GM12872 (cell line): ENCODE data around the gene CTBP1.

ENCODE experiments used
- TF ChIP-seq, protein P1 (sequence below): IDR thresholded peaks from 3 replicates; pipeline ENCODE4 v1.5.1; 2011; ENCODE audit warnings: low read depth, mild to moderate bottlenecking, low read length, moderate library complexity; ENCODE audit not compliant: insufficient read depth

Gene CTBP1

DNA sequence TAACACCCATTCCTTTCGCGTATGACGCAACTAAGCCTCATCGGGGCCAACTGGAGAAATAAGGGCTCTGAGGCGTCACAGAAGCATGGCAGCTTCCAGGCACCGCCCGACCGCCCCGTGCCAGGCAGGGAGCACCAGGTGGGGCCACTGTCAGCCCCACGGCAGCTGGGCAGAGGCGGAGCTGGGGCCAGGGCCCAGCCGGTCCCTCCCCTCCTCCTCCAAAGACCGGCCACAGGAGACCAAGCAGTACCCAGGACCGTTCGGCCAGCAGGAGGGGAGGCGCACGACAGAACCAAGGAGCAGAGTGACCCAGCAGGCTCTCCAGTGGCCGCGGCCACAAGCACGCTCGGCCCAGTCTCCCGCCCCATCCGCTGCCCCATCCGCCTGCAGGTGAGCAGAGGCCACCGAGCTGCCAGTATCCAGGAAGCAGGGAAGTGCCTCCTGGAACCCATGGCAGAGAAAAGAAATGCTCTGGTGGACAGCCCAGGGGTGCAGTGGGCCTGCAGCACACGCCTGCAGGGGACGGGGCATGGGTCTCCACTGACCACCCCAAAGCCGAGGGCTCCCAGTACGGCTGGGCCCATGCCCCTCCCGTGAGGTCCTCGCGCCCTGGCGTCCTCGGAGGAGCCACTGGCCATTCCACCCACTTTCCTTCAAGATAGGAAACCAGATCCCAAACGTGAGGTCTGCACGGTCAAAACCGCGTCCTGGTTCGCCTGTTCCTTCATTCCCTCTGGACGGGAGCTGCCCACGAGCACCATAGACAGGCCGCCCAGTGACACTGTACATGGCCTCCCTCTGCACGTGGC lies 9.6 kb downstream of the CTBP1 start:
- TF ChIP-seq, protein P1, sequence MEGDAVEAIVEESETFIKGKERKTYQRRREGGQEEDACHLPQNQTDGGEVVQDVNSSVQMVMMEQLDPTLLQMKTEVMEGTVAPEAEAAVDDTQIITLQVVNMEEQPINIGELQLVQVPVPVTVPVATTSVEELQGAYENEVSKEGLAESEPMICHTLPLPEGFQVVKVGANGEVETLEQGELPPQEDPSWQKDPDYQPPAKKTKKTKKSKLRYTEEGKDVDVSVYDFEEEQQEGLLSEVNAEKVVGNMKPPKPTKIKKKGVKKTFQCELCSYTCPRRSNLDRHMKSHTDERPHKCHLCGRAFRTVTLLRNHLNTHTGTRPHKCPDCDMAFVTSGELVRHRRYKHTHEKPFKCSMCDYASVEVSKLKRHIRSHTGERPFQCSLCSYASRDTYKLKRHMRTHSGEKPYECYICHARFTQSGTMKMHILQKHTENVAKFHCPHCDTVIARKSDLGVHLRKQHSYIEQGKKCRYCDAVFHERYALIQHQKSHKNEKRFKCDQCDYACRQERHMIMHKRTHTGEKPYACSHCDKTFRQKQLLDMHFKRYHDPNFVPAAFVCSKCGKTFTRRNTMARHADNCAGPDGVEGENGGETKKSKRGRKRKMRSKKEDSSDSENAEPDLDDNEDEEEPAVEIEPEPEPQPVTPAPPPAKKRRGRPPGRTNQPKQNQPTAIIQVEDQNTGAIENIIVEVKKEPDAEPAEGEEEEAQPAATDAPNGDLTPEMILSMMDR, result no peak

DNA sequence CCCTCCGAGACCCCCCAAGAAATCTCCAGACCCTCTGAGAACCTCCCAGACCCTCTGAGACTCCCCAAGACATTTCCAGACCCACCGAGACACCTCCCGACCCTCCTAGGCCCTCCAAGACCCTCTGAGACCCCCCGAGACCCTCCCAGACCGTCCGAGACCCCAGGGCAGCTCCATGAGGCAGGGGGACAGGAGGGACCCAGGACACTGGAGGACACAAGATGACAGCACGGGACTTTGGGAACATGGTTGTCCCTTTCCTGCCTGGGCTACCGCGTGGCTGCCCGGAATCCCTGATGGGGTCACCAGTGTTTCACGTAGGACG lies 10.3 kb downstream of the CTBP1 start:
- TF ChIP-seq, protein P1, result no peak

DNA sequence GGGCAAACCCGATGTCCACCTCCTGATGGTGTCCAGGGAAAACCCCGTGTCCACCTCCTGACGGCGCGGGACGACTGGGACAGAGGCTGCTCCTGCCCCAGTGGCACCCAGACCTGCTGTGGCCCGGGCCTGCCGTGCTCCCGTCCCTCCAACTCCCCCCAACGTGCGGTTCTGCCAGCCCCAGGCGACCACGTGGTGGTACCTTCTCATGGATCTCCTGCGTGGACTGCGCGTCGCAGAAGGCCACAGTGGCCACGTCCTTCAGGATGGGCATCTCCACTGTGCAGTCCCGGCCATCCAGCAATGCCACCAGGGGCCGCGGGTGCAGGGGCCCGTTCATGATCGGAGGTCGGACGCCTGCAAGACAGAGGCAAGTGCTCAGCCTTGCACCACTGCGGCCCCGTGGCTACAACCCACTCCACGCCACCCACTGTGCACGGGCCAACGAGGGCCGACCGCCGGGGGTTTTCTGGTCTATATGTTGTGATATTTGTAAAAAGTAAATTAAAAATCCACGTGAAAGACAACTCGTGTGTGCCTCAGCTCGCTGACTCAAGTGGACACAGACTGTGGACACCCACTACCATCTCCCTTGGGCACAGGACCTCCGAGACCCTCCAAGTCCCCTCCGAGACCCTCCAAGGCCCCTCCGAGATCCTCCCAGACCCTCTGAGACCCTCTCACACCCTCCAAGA lies 10.8 kb downstream of the CTBP1 start:
- TF ChIP-seq, protein P1, result no peak

DNA sequence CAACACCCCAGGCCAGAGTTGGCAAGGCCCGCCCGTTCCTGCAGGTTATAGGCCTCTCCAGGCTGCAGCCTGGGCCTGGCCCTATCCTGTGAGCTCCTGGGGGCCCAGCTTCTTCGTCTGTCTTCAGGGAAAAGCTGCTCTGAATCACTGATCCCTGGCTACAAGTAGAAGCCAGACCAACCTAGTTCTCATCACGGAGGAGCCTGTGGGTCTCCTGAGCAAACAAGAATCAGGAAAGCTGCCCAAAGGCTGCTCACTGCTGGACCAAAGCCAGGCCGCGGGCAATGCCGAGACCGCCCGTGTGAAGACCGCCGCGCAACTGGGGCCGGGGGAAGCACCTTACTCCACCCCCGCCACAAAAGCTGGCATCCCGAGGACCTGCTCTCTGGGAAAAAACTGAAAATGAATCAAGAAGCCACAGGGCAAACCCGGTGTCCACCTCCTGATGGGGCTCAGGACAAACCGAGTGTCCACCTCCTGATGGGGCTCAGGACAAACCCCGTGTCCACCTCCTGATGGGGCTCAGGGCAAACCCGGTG lies 12.8 kb downstream of the CTBP1 start:
- TF ChIP-seq, protein P1, result no peak

- TF ChIP-seq, protein P1, result no peak
Observed at GRCh38 chr4:1235381-1236102, 13.4 kb downstream of the CTBP1 start.

GRCh38 chr4:1234811-1235292 lies 14.1 kb downstream of the CTBP1 start:
- TF ChIP-seq, protein P1, result no peak

- TF ChIP-seq, protein P1, result no peak
Observed at GRCh38 chr4:1234309-1234695, 14.6 kb downstream of the CTBP1 start.
